ENCODE data around the gene BTAF1.

BTAF1 gene

GRCh38 chr10:92052088-92052487, 128.5 kb downstream of the BTAF1 start:
- Mint-ChIP-seq H3K9me3 (no peaks in the 10 kb centered on the region), H3K36me3 (ENCODE audit: low read depth) (no peaks in the 10 kb centered on the region), H3K4me1 (no peaks in the 10 kb centered on the region), H3K4me3 (no peak overlapping the region), H3K27ac (no peak overlapping the region), H3K27me3 (ENCODE audit: low read depth) (no peaks in the 10 kb centered on the region)
- no peak for TF ChIP-seq CTCF (IDR thresholded peaks at IDR 0.05; ENCODE audit: unreplicated experiment in 3 of 3)

GRCh38 chr10:92052741-92053140, 129.2 kb downstream of the BTAF1 start:
- H3K27me3 Mint-ChIP-seq (ENCODE audit: low read depth) = no peaks in the 10 kb centered on the region
- no peak overlapping the region for H3K27ac Mint-ChIP-seq
- H3K4me1 Mint-ChIP-seq = no peaks in the 10 kb centered on the region
- no peaks in the 10 kb centered on the region for H3K9me3 Mint-ChIP-seq
- H3K4me3 Mint-ChIP-seq = no peak overlapping the region
- H3K36me3 Mint-ChIP-seq (ENCODE audit: low read depth) = no peaks in the 10 kb centered on the region
- no peak for TF ChIP-seq CTCF (IDR thresholded peaks at IDR 0.05; ENCODE audit: unreplicated experiment in 3 of 3)

GRCh38 chr10:92054807-92055206, 131.2 kb downstream of the BTAF1 start:
- Mint-ChIP-seq H3K4me3 (no peak overlapping the region), H3K27me3 (ENCODE audit: low read depth) (no peaks in the 10 kb centered on the region), H3K27ac (no peak overlapping the region), H3K4me1 (no peaks in the 10 kb centered on the region), H3K9me3 (no peaks in the 10 kb centered on the region), H3K36me3 (ENCODE audit: low read depth) (no peaks in the 10 kb centered on the region)
- no peak for TF ChIP-seq CTCF (IDR thresholded peaks at IDR 0.05; ENCODE audit: unreplicated experiment in 3 of 3)

DNA sequence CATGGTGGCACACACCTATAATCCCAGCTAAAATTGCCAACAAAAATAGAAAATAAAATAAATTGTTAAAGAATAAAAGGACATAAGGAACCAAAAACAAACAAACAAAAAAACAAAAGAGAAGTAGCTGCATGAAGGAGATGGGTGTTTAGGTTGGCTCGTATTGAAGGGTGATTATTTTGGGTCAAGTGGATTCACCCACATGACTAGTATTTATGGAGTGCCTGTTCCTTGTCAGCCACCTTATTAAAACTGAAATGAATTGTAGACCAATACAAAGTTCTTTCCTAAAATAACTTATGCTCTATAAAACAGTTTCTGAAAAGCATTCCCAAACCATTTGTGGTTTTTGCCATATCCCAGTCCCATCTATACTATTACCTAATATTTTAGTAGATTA, 138.7 kb downstream of the BTAF1 start:
- no peak for TF ChIP-seq CTCF (IDR thresholded peaks at IDR 0.05; ENCODE audit: unreplicated experiment in 3 of 3)
- Mint-ChIP-seq H3K4me1 (no peaks in the 10 kb centered on the region), H3K9me3 (no peaks in the 10 kb centered on the region), H3K27me3 (ENCODE audit: low read depth) (no peaks in the 10 kb centered on the region), H3K4me3 (no peak overlapping the region), H3K27ac (no peak overlapping the region), H3K36me3 (ENCODE audit: low read depth) (no peaks in the 10 kb centered on the region)

GRCh38 chr10:92064506-92064905, 140.9 kb downstream of the BTAF1 start:
- no peak overlapping the region for H3K4me3 Mint-ChIP-seq
- no peaks in the 10 kb centered on the region for H3K27me3 Mint-ChIP-seq (ENCODE audit: low read depth)
- H3K4me1 Mint-ChIP-seq = no peaks in the 10 kb centered on the region
- H3K36me3 Mint-ChIP-seq (ENCODE audit: low read depth) = no peaks in the 10 kb centered on the region
- no peak for TF ChIP-seq CTCF (IDR thresholded peaks at IDR 0.05; ENCODE audit: unreplicated experiment in 3 of 3)
- no peaks in the 10 kb centered on the region for H3K9me3 Mint-ChIP-seq
- no peak overlapping the region for H3K27ac Mint-ChIP-seq

DNA sequence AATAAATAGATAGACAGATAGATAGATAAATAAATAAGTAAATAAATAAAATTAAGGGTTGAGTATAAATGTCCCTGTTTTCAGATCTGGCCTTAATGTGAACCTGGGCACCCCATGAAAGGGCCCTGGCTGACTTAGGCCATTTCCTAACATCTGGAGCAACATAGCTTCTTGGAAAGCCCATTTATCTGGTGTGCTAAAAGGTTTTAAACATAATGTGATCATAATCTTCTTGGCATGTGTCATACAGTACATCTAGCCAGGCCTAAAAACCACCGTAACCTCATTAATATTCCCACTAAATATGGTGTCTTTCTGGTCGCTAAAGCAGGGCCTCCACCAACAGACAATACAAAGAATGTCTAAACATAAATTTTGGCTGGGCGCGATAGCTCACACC, 142.8 kb downstream of the BTAF1 start:
- Mint-ChIP-seq H3K27ac (no peak overlapping the region), H3K4me3 (no peak overlapping the region), H3K4me1 (no peaks in the 10 kb centered on the region), H3K36me3 (ENCODE audit: low read depth) (no peaks in the 10 kb centered on the region), H3K27me3 (ENCODE audit: low read depth) (no peaks in the 10 kb centered on the region), H3K9me3 (no peaks in the 10 kb centered on the region)
- TF ChIP-seq CTCF (IDR thresholded peaks at IDR 0.05; ENCODE audit: unreplicated experiment in 3 of 3) = no peak
